PFSK-1 (cell line): ENCODE measurements around the gene GLYATL3.

ENCODE experiments used
- FOXP2 ChIP-seq: optimal IDR thresholded peaks from 2 replicates; pipeline ENCODE3; 2011; ENCODE audit warnings: borderline replicate concordance, control low read depth, inconsistent platforms; ENCODE audit not compliant: insufficient read depth; ENCODE audit errors: extremely low read length, extremely low read depth
- POLR2AphosphoS5 ChIP-seq: IDR thresholded peaks from 2 replicates; pipeline ENCODE4 v1.6.1; 2012; ENCODE audit warnings: low read depth, mild to moderate bottlenecking, control low read depth, low read length, moderate library complexity
- REST ChIP-seq, 2 experiments: IDR thresholded peaks; 2 replicates each; pipeline versions ENCODE4 v1.6.1 to v1.8.0; 2011 to 2012; ENCODE audit warnings: low read depth in 2 of 2, low read length in 2 of 2, control low read depth in 1 of 2, inconsistent platforms in 1 of 2, mild to moderate bottlenecking in 1 of 2, moderate library complexity in 1 of 2; ENCODE audit not compliant: insufficient read depth in 1 of 2
- SIN3A ChIP-seq: IDR thresholded peaks from 2 replicates; pipeline ENCODE4 v1.6.1; 2012; ENCODE audit warnings: mild to moderate bottlenecking, low read length, moderate library complexity, borderline replicate concordance; ENCODE audit not compliant: insufficient read depth
- TAF1 ChIP-seq: IDR thresholded peaks from 2 replicates; pipeline ENCODE4 v1.6.1; 2012; ENCODE audit warnings: low read length, control low read depth, borderline replicate concordance; ENCODE audit not compliant: insufficient read depth

The GLYATL3 gene

GRCh38 chr6:49553384-49553783, 53.7 kb downstream of the GLYATL3 start:
- no peak for TF ChIP-seq POLR2AphosphoS5
- no peak for TF ChIP-seq SIN3A
- no peak for TF ChIP-seq REST (IDR thresholded peaks at IDR 0.05; ENCODE audit: insufficient read depth in 1 of 2, low read depth in 2 of 2, low read length in 2 of 2)
- TF ChIP-seq TAF1, result no peak
- no peak for TF ChIP-seq FOXP2

DNA sequence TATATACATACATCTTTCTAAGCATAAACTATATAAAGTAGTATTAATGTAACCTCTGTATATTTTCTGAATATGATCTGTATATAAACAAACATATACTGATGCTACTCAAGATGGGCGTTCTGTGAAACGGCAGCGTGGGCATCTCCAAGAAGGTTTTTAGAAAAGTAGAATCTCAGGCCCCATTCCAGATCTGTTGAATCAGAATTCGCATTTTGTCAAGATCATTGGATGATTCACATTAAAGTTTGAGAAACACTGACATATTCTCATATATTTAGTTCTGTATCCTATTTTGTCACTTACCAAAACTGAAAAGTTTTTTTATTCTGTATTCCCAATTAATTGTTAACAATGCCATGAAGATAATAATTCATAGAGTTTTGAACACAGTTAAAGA, 56.2 kb downstream of the GLYATL3 start:
- TF ChIP-seq FOXP2, result no peak
- no peak for TF ChIP-seq TAF1
- no peak for TF ChIP-seq REST (IDR thresholded peaks at IDR 0.05; ENCODE audit: insufficient read depth in 1 of 2, low read depth in 2 of 2, low read length in 2 of 2)
- TF ChIP-seq POLR2AphosphoS5, result no peak
- TF ChIP-seq SIN3A, result no peak

DNA sequence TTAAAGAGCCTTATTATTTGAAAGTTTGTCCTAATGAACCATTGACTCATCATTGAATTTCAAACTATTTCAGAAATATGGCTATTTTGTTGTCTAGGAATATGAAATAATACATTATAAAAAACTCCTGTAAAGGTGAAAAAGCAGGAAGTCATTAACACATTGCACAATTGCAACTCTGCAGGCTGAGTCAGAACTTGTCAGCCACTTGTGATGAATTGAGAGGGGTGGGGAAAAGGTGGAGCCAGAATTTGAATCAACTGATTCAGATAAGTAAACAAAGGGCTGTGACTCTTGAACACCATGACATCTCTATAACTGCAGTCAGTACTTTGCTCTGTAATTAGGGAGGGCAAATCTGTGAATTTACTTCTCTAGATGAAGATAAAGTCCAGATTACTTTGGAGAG, 56.7 kb downstream of the GLYATL3 start:
- no peak for TF ChIP-seq FOXP2
- no peak for TF ChIP-seq POLR2AphosphoS5
- TF ChIP-seq TAF1, result no peak
- no peak for TF ChIP-seq REST (IDR thresholded peaks at IDR 0.05; ENCODE audit: insufficient read depth in 1 of 2, low read depth in 2 of 2, low read length in 2 of 2)
- TF ChIP-seq SIN3A, result no peak

DNA sequence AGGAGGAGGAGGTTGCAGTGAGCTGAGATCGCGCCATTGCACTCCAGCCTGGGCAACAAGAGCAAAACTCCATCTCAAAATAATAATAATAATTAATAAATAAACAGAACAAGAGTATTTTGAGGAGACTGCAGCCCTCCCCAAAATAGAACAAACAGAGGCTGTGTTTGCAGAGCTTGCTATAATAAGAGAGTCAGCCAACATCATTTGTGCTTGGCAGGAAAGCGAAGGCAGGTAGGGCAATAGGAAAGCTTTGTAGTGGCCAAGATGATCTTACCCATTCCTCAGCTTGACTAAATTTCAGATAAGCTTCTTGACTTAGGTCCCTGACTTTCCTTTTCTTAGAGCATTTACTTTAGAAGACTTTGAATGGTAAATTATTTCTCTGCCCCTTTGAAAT, 57.5 kb downstream of the GLYATL3 start:
- TF ChIP-seq POLR2AphosphoS5 (no peak), REST (IDR thresholded peaks at IDR 0.05; ENCODE audit: insufficient read depth in 1 of 2, low read depth in 2 of 2, low read length in 2 of 2) (no peak), SIN3A (no peak), FOXP2 (no peak), TAF1 (no peak)

DNA sequence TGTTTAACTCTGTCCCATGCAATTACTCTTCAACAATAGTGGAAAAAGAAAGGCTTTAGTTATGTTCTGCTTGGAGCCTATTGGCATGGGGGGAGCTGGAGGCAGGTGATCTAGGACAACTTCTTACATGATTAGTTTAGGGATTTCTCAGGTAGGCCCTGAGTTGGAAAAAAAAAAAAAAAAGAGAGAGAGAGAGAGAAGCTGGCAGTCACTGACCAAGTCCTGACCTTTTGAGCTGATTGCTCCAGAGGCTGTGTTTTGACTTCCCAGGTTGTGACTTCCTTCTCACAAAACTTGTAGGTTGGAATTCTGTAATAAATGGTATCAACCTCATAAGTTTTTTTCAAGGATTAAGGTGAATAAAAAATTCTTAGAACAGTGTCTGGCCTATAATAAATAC, 58.5 kb downstream of the GLYATL3 start:
- no peak for TF ChIP-seq TAF1
- TF ChIP-seq FOXP2, result no peak
- no peak for TF ChIP-seq REST (IDR thresholded peaks at IDR 0.05; ENCODE audit: insufficient read depth in 1 of 2, low read depth in 2 of 2, low read length in 2 of 2)
- no peak for TF ChIP-seq SIN3A
- TF ChIP-seq POLR2AphosphoS5, result no peak
